HG03432 (cell line): Measurements from ENCODE around the gene LRPAP1.
"Not testable (repeated sequence)": the region's sequence is repeated elsewhere in the genome, so short reads cannot be mapped to it uniquely, and the experiment has no call there.

Experiments
- ATAC-seq: cut with Tn5 transposase; IDR thresholded peaks from one replicate; pipeline ENCODE4 v1.9.1; 2021; ENCODE audit warnings: mild to moderate bottlenecking, moderate library complexity; ENCODE audit not compliant: unreplicated experiment

Gene LRPAP1

GRCh38 chr4:3520276-3520675 lies 11.9 kb downstream of the LRPAP1 start:
- ATAC-seq, result no peak

- ATAC-seq, result no peak
Measured at GRCh38 chr4:3519468-3520264, 12.6 kb downstream of the LRPAP1 start.

GRCh38 chr4:3518941-3519340 lies 13.3 kb downstream of the LRPAP1 start:
- ATAC-seq, result no peak

- no peak for ATAC-seq
Measured at GRCh38 chr4:3518511-3518880, 13.7 kb downstream of the LRPAP1 start.

- ATAC-seq, result no peak
Measured at GRCh38 chr4:3517731-3518510, 14.3 kb downstream of the LRPAP1 start.

- ATAC-seq, result no peak
Measured at GRCh38 chr4:3516836-3517730, 15.1 kb downstream of the LRPAP1 start.

GRCh38 chr4:3516061-3516835 lies 16.0 kb downstream of the LRPAP1 start:
- no peak for ATAC-seq

GRCh38 chr4:3515646-3516045 lies 16.6 kb downstream of the LRPAP1 start:
- ATAC-seq, result no peak

GRCh38 chr4:3514806-3515501 lies 17.3 kb downstream of the LRPAP1 start:
- ATAC-seq, result no peak

- ATAC-seq, result no peak
Measured at GRCh38 chr4:3514221-3514780, 17.9 kb downstream of the LRPAP1 start.

- ATAC-seq, result no peak
Measured at GRCh38 chr4:3513807-3514206, 18.4 kb downstream of the LRPAP1 start.

- ATAC-seq, result no peak
Measured at GRCh38 chr4:3512719-3513118, 19.5 kb downstream of the LRPAP1 start.

- ATAC-seq, result no peak
Measured at GRCh38 chr4:3512279-3512678, 19.9 kb downstream of the LRPAP1 start.

- ATAC-seq, result not testable (repeated sequence)
Measured at GRCh38 chr4:3511601-3512000, 20.6 kb downstream of the LRPAP1 start.

- no peak for ATAC-seq
Measured at GRCh38 chr4:3511187-3511586, 21.0 kb downstream of the LRPAP1 start.

GRCh38 chr4:3510481-3510880 lies 21.7 kb downstream of the LRPAP1 start:
- no peak for ATAC-seq

- no peak for ATAC-seq
Measured at GRCh38 chr4:3508542-3508941, 23.7 kb downstream of the LRPAP1 start.

- ATAC-seq, result no peak
Measured at GRCh38 chr4:3505231-3505630, 27.0 kb downstream of the LRPAP1 start.
